ENCODE results near the gene IL15. TPM values are rescaled to one million over a fixed set of nuclear protein-coding genes. Genes with fewer than 3 reads are reported as not detected.

The IL15 gene
- total RNA-seq, 1 experiment from 2014 or later: 7.1 TPM

DNA sequence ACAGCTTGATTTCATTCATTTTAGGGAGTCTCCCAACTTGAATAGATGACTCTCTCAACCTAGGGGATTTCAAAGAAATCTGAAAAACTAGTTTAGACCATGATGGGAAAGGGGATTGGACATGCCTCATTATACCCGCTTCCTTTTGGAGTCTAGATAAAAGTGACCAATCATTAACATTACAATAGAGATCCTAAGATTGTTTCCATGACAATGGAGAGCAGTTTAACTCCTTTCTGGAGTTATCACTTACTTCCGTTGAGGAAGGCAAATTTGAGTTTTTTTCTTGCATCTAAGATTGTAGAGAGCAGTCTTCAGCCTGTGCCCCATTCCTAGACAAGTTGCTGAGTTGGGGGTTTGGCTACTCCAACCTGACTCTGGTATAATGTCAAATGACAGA, 11.4 kb upstream of the IL15 start:
- ChIA-PET CTCF (no interaction called here), POLR2A (ENCODE audit: unreplicated experiment) (no interaction called here)
- Histone ChIP-seq H3K9ac (ENCODE audit: low read length) (no peak overlapping the region), H3F3A (ENCODE audit: low read length, unreplicated experiment) (no peaks in the 10 kb centered on the region), H3K9me3 (ENCODE audit: low read length) (no peaks in the 10 kb centered on the region), H3K79me2 (ENCODE audit: low read length) (no peaks in the 10 kb centered on the region), H3K9me2 (replicated peaks; ENCODE audit: low read length) (no peaks in the 10 kb centered on the region), H3K4me1 (ENCODE audit: insufficient read depth, low read length) (no peaks in the 10 kb centered on the region), H4K20me1 (ENCODE audit: low read length) (no peaks in the 10 kb centered on the region), H3K36me3 (ENCODE audit: low read depth, low read length) (no peaks in the 10 kb centered on the region), H3K4me2 (ENCODE audit: low read length) (no peak overlapping the region), H3K27me3 (ENCODE audit: low read length) (no peaks in the 10 kb centered on the region), H3K27ac (ENCODE audit: low read length) (no peak overlapping the region), H2AFZ (ENCODE audit: low read length) (no peak overlapping the region), H3K4me3 (ENCODE audit: low read length) (no peak overlapping the region)
- no TSS peak for BruUV-seq (replicated peaks)
- DNase-seq (no peak), ATAC-seq (no peak)
- intact Hi-C loops (cut with micrococcal nuclease): no loop called here
- TF ChIP-seq EZH2phosphoT487 (IDR thresholded peaks at IDR 0.05; ENCODE audit: borderline replicate concordance, low read length) (no peak), EZH2 (IDR thresholded peaks at IDR 0.05; ENCODE audit: low read length, unreplicated experiment) (no peak)
- TF ChIP-seq, protein P1, sequence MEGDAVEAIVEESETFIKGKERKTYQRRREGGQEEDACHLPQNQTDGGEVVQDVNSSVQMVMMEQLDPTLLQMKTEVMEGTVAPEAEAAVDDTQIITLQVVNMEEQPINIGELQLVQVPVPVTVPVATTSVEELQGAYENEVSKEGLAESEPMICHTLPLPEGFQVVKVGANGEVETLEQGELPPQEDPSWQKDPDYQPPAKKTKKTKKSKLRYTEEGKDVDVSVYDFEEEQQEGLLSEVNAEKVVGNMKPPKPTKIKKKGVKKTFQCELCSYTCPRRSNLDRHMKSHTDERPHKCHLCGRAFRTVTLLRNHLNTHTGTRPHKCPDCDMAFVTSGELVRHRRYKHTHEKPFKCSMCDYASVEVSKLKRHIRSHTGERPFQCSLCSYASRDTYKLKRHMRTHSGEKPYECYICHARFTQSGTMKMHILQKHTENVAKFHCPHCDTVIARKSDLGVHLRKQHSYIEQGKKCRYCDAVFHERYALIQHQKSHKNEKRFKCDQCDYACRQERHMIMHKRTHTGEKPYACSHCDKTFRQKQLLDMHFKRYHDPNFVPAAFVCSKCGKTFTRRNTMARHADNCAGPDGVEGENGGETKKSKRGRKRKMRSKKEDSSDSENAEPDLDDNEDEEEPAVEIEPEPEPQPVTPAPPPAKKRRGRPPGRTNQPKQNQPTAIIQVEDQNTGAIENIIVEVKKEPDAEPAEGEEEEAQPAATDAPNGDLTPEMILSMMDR (conservative IDR thresholded peaks at IDR 0.05; ENCODE audit: low read depth, low read length): no peak

DNA sequence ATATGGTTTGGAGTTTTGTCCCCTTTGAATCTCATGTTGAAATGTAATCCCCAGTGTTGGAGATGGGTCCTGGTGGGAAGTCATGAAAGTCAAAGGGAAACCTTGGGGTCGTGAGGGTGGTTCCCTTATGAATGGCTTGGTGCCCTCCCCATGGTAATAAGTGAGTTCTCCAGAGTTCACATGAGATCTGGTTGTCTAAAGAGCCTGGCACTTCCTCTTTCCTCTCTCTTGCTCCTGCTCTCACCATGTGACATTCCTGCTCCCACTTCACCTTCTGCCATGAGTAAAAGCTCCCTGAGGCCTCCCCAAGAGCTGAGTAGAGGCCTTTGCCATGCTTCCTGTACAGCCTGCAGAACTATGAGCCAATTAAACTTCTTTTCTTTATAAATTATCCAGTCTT, 5.5 kb upstream of the IL15 start:
- ATAC-seq: no peak

GRCh38 chr4:141635736-141636081, 674 bp upstream of the IL15 start:
- Histone ChIP-seq H3K4me2 (ENCODE audit: low read length) (peak overlapping the region; percentile 89), H3K36me3 (ENCODE audit: low read depth, low read length) (no peaks in the 10 kb centered on the region), H3K4me1 (ENCODE audit: insufficient read depth, low read length) (peaks cover 15% of the 10 kb centered on the region), H3K27ac (ENCODE audit: low read length) (peak overlapping the region; percentile 84; the same call in 1 of the 2 replicates), H3K9ac (ENCODE audit: low read length) (peak overlapping the region; percentile 82), H3K4me3 (ENCODE audit: low read length) (peak overlapping the region; percentile 92), H3K9me2 (replicated peaks; ENCODE audit: low read length) (no peaks in the 10 kb centered on the region), H3K9me3 (ENCODE audit: low read length) (no peaks in the 10 kb centered on the region), H3K27me3 (ENCODE audit: low read length) (no peaks in the 10 kb centered on the region), H2AFZ (ENCODE audit: low read length) (peak overlapping the region; percentile 81), H4K20me1 (ENCODE audit: low read length) (no peaks in the 10 kb centered on the region), H3F3A (ENCODE audit: low read length, unreplicated experiment) (no peaks in the 10 kb centered on the region), H3K79me2 (ENCODE audit: low read length) (peaks cover 31% of the 10 kb centered on the region)
- BruUV-seq (replicated peaks): no TSS peak
- POLR2A ChIA-PET (ENCODE audit: unreplicated experiment): no interaction called here
- intact Hi-C loops (cut with micrococcal nuclease): loop anchor here (5.0 kb wide), 3 partner anchors 77 to 288 kb away; no protein-coding TSS in a partner anchor
- CTCF ChIA-PET: no interaction called here
- TF ChIP-seq EZH2phosphoT487 (IDR thresholded peaks at IDR 0.05; ENCODE audit: borderline replicate concordance, low read length) (no peak), EZH2 (IDR thresholded peaks at IDR 0.05; ENCODE audit: low read length, unreplicated experiment) (no peak)
- TF ChIP-seq, protein P1 (conservative IDR thresholded peaks at IDR 0.05; ENCODE audit: low read depth, low read length): no peak
- DNase-seq (no peak), ATAC-seq (no peak)

More for the DNA sequence above, 5.5 kb upstream of the IL15 start:
- DNase-seq: no peak
- H3K27me3 ChIP-seq (ENCODE audit: low read length): no peaks in the 10 kb centered on the region
- H3K4me3 ChIP-seq (ENCODE audit: low read length): no peak overlapping the region
- no peaks in the 10 kb centered on the region for H3F3A ChIP-seq (ENCODE audit: low read length, unreplicated experiment)
- no peaks in the 10 kb centered on the region for H3K79me2 ChIP-seq (ENCODE audit: low read length)
- H3K4me2 ChIP-seq (ENCODE audit: low read length): no peak overlapping the region
- intact Hi-C loops (cut with micrococcal nuclease): no loop called here
- no peaks in the 10 kb centered on the region for H3K9me2 ChIP-seq (replicated peaks; ENCODE audit: low read length)
- ChIA-PET POLR2A (ENCODE audit: unreplicated experiment) (no interaction called here), CTCF (no interaction called here)
- no TSS peak for BruUV-seq (replicated peaks)
- H3K36me3 ChIP-seq (ENCODE audit: low read depth, low read length): no peaks in the 10 kb centered on the region
- H3K9ac ChIP-seq (ENCODE audit: low read length): no peak overlapping the region
- H2AFZ ChIP-seq (ENCODE audit: low read length): no peak overlapping the region
- H4K20me1 ChIP-seq (ENCODE audit: low read length): no peaks in the 10 kb centered on the region
- no peaks in the 10 kb centered on the region for H3K9me3 ChIP-seq (ENCODE audit: low read length)
- no peak for TF ChIP-seq EZH2phosphoT487 (IDR thresholded peaks at IDR 0.05; ENCODE audit: borderline replicate concordance, low read length)
- TF ChIP-seq, protein P1 (conservative IDR thresholded peaks at IDR 0.05; ENCODE audit: low read depth, low read length): no peak
- TF ChIP-seq EZH2 (IDR thresholded peaks at IDR 0.05; ENCODE audit: low read length, unreplicated experiment): no peak
- H3K4me1 ChIP-seq (ENCODE audit: insufficient read depth, low read length): no peaks in the 10 kb centered on the region
- H3K27ac ChIP-seq (ENCODE audit: low read length): no peak overlapping the region
